ENCODE measurements around the gene RIMBP2. TPM values are rescaled to one million over a fixed set of nuclear protein-coding genes. Genes with fewer than 3 reads are reported as not detected.

The RIMBP2 gene
- total and polyA plus RNA-seq, 2 experiments from 2014 or later, result 0.31 to 0.37 TPM

DNA sequence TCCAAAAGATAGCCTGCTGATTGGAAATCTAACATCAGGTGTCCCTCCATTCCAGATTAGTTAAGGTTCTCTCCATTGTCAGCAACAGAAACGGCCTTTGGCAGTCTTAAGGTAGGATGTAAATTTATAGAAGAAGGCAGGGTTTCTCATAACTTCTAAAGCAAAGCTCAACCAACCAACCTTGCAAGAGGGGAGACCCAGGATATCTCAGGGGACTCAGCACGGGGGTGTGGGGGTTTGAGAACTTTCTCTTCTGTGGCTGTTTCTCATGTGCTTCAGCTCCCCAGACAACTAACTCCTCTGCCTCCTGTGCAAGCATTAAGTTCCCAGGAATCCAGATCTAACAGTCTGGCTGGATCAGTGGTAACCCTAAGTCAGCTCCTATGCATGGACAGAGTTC, 148.1 kb downstream of the RIMBP2 start:
- Histone ChIP-seq H3K27ac (ENCODE audit: low read depth) (no peak overlapping the region), H3K4me1 (ENCODE audit: insufficient read depth) (no peaks in the 10 kb centered on the region), H3K4me3 (no peak overlapping the region), H3F3A (replicated peaks; ENCODE audit: low read depth) (no peaks in the 10 kb centered on the region), H3K36me3 (ENCODE audit: insufficient read depth) (no peaks in the 10 kb centered on the region; the same call in 1 of the 2 replicates), H3K27me3 (ENCODE audit: insufficient read depth) (no peaks in the 10 kb centered on the region), H3K79me2 (replicated peaks; ENCODE audit: insufficient read depth) (no peaks in the 10 kb centered on the region), H2AFZ (no peak overlapping the region), H4K20me1 (replicated peaks; ENCODE audit: insufficient read depth) (no peaks in the 10 kb centered on the region), H3K4me2 (no peak overlapping the region), H3K9me2 (ENCODE audit: insufficient read depth) (no peaks in the 10 kb centered on the region)
- Mint-ChIP-seq H3K27ac (no peak overlapping the region), H3K4me3 (no peak overlapping the region), H3K27me3 (ENCODE audit: insufficient read depth, low read depth, poor library complexity) (peaks cover 5% of the 10 kb centered on the region), H3K36me3 (ENCODE audit: low read depth) (peaks cover 33% of the 10 kb centered on the region), H3K9me3 (peaks cover 89% of the 10 kb centered on the region), H3K4me1 (no peaks in the 10 kb centered on the region)
- TF ChIP-seq POLR2AphosphoS5 (IDR thresholded peaks at IDR 0.05; ENCODE audit: low read depth) (no peak), ZNF331 (CRISPR knock-in tag; IDR thresholded peaks at IDR 0.05; ENCODE audit: low read depth) (no peak), NANOG (IDR thresholded peaks at IDR 0.05; ENCODE audit: borderline replicate concordance) (no peak), CREB1 (CRISPR knock-in tag; IDR thresholded peaks at IDR 0.05; ENCODE audit: low read depth) (no peak), EZH2phosphoT487 (IDR thresholded peaks at IDR 0.05; ENCODE audit: unreplicated experiment) (no peak), STAT1 (IDR thresholded peaks at IDR 0.05; ENCODE audit: unreplicated experiment) (no peak), EZH2 (IDR thresholded peaks at IDR 0.05; ENCODE audit: low read depth, unreplicated experiment) (no peak), JUNB (IDR thresholded peaks at IDR 0.05; ENCODE audit: unreplicated experiment) (no peak), ZNF114 (CRISPR knock-in tag; IDR thresholded peaks at IDR 0.05) (no peak)
- TF ChIP-seq, protein P1, sequence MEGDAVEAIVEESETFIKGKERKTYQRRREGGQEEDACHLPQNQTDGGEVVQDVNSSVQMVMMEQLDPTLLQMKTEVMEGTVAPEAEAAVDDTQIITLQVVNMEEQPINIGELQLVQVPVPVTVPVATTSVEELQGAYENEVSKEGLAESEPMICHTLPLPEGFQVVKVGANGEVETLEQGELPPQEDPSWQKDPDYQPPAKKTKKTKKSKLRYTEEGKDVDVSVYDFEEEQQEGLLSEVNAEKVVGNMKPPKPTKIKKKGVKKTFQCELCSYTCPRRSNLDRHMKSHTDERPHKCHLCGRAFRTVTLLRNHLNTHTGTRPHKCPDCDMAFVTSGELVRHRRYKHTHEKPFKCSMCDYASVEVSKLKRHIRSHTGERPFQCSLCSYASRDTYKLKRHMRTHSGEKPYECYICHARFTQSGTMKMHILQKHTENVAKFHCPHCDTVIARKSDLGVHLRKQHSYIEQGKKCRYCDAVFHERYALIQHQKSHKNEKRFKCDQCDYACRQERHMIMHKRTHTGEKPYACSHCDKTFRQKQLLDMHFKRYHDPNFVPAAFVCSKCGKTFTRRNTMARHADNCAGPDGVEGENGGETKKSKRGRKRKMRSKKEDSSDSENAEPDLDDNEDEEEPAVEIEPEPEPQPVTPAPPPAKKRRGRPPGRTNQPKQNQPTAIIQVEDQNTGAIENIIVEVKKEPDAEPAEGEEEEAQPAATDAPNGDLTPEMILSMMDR (conservative IDR thresholded peaks at IDR 0.05; ENCODE audit: low read depth in 2 of 2), result no peak
- TF ChIP-seq, protein P2, sequence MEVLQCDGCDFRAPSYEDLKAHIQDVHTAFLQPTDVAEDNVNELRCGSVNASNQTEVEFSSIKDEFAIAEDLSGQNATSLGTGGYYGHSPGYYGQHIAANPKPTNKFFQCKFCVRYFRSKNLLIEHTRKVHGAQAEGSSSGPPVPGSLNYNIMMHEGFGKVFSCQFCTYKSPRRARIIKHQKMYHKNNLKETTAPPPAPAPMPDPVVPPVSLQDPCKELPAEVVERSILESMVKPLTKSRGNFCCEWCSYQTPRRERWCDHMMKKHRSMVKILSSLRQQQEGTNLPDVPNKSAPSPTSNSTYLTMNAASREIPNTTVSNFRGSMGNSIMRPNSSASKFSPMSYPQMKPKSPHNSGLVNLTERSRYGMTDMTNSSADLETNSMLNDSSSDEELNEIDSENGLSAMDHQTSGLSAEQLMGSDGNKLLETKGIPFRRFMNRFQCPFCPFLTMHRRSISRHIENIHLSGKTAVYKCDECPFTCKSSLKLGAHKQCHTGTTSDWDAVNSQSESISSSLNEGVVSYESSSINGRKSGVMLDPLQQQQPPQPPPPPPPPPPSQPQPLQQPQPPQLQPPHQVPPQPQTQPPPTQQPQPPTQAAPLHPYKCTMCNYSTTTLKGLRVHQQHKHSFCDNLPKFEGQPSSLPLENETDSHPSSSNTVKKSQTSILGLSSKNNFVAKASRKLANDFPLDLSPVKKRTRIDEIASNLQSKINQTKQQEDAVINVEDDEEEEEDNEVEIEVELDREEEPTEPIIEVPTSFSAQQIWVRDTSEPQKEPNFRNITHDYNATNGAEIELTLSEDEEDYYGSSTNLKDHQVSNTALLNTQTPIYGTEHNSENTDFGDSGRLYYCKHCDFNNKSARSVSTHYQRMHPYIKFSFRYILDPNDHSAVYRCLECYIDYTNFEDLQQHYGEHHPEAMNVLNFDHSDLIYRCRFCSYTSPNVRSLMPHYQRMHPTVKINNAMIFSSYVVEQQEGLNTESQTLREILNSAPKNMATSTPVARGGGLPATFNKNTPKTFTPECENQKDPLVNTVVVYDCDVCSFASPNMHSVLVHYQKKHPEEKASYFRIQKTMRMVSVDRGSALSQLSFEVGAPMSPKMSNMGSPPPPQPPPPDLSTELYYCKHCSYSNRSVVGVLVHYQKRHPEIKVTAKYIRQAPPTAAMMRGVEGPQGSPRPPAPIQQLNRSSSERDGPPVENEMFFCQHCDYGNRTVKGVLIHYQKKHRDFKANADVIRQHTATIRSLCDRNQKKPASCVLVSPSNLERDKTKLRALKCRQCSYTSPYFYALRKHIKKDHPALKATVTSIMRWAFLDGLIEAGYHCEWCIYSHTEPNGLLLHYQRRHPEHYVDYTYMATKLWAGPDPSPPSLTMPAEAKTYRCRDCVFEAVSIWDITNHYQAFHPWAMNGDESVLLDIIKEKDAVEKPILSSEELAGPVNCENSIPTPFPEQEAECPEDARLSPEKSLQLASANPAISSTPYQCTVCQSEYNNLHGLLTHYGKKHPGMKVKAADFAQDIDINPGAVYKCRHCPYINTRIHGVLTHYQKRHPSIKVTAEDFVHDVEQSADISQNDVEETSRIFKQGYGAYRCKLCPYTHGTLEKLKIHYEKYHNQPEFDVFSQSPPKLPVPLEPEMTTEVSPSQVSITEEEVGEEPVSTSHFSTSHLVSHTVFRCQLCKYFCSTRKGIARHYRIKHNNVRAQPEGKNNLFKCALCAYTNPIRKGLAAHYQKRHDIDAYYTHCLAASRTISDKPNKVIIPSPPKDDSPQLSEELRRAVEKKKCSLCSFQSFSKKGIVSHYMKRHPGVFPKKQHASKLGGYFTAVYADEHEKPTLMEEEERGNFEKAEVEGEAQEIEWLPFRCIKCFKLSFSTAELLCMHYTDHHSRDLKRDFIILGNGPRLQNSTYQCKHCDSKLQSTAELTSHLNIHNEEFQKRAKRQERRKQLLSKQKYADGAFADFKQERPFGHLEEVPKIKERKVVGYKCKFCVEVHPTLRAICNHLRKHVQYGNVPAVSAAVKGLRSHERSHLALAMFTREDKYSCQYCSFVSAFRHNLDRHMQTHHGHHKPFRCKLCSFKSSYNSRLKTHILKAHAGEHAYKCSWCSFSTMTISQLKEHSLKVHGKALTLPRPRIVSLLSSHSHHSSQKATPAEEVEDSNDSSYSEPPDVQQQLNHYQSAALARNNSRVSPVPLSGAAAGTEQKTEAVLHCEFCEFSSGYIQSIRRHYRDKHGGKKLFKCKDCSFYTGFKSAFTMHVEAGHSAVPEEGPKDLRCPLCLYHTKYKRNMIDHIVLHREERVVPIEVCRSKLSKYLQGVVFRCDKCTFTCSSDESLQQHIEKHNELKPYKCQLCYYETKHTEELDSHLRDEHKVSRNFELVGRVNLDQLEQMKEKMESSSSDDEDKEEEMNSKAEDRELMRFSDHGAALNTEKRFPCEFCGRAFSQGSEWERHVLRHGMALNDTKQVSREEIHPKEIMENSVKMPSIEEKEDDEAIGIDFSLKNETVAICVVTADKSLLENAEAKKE (CRISPR knock-in tag; IDR thresholded peaks at IDR 0.05), result no peak
- TF ChIP-seq, protein P3, sequence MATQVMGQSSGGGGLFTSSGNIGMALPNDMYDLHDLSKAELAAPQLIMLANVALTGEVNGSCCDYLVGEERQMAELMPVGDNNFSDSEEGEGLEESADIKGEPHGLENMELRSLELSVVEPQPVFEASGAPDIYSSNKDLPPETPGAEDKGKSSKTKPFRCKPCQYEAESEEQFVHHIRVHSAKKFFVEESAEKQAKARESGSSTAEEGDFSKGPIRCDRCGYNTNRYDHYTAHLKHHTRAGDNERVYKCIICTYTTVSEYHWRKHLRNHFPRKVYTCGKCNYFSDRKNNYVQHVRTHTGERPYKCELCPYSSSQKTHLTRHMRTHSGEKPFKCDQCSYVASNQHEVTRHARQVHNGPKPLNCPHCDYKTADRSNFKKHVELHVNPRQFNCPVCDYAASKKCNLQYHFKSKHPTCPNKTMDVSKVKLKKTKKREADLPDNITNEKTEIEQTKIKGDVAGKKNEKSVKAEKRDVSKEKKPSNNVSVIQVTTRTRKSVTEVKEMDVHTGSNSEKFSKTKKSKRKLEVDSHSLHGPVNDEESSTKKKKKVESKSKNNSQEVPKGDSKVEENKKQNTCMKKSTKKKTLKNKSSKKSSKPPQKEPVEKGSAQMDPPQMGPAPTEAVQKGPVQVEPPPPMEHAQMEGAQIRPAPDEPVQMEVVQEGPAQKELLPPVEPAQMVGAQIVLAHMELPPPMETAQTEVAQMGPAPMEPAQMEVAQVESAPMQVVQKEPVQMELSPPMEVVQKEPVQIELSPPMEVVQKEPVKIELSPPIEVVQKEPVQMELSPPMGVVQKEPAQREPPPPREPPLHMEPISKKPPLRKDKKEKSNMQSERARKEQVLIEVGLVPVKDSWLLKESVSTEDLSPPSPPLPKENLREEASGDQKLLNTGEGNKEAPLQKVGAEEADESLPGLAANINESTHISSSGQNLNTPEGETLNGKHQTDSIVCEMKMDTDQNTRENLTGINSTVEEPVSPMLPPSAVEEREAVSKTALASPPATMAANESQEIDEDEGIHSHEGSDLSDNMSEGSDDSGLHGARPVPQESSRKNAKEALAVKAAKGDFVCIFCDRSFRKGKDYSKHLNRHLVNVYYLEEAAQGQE (IDR thresholded peaks at IDR 0.05; ENCODE audit: unreplicated experiment), result no peak
- TF ChIP-seq, protein P4, sequence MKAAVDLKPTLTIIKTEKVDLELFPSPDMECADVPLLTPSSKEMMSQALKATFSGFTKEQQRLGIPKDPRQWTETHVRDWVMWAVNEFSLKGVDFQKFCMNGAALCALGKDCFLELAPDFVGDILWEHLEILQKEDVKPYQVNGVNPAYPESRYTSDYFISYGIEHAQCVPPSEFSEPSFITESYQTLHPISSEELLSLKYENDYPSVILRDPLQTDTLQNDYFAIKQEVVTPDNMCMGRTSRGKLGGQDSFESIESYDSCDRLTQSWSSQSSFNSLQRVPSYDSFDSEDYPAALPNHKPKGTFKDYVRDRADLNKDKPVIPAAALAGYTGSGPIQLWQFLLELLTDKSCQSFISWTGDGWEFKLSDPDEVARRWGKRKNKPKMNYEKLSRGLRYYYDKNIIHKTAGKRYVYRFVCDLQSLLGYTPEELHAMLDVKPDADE (IDR thresholded peaks at IDR 0.05), result no peak
- DNase-seq (ENCODE audit: low spot score), result no peak
- no peak for ATAC-seq
